HuH-7 (cell line): Measurements from ENCODE around the gene SPNS2.
A peak's percentile ranks its signal among the peaks of the same experiment; 100 is the strongest.
"Not testable (repeated sequence)": the region's sequence is repeated elsewhere in the genome, so short reads cannot be mapped to it uniquely, and the experiment has no call there.

Source experiments
- DNase-seq: peaks from one replicate; pipeline ENCODE4 v3.0.0; 2011; ENCODE audit warnings: low spot score

Gene SPNS2

GRCh38 chr17:4572131-4572530, 73.5 kb downstream of the SPNS2 start:
- DNase-seq, result no peak

GRCh38 chr17:4573115-4573514, 74.4 kb downstream of the SPNS2 start:
- no peak for DNase-seq

- no peak for DNase-seq
These were observed 75.0 kb downstream of the SPNS2 start for GRCh38 chr17:4573669-4574068.

- no peak for DNase-seq
These were observed 75.9 kb downstream of the SPNS2 start for GRCh38 chr17:4574448-4575045.

- DNase-seq, result no peak
These were observed 77.5 kb downstream of the SPNS2 start for GRCh38 chr17:4576161-4576558.

- no peak for DNase-seq
These were observed 78.1 kb downstream of the SPNS2 start for GRCh38 chr17:4576729-4577322.

- no peak for DNase-seq
These were observed 78.8 kb downstream of the SPNS2 start for GRCh38 chr17:4577386-4577993.

- DNase-seq, result not testable (repeated sequence)
These were observed 79.7 kb downstream of the SPNS2 start for GRCh38 chr17:4578349-4578748.

- no peak for DNase-seq
These were observed 81.0 kb downstream of the SPNS2 start for GRCh38 chr17:4579678-4580077.

- DNase-seq, result no peak
These were observed 81.6 kb downstream of the SPNS2 start for GRCh38 chr17:4580291-4580690.

GRCh38 chr17:4582101-4582501, 83.4 kb downstream of the SPNS2 start:
- DNase-seq, result no peak

GRCh38 chr17:4582691-4583090, 84.0 kb downstream of the SPNS2 start:
- DNase-seq, result no peak

- DNase-seq, result no peak
These were observed 84.5 kb downstream of the SPNS2 start for GRCh38 chr17:4583206-4583605.

- peak; percentile 87 for DNase-seq
These were observed 85.1 kb downstream of the SPNS2 start for GRCh38 chr17:4583782-4584100.

- peak; percentile 69 for DNase-seq
These were observed 85.6 kb downstream of the SPNS2 start, which contains the start of gene SMTNL2 for GRCh38 chr17:4584101-4584916. Gene SMTNL2 (plus strand): TSS chr17:4584529. CDS start chr17:4584606, 77 bp downstream.

GRCh38 chr17:4584917-4585637, 86.4 kb downstream of the SPNS2 start:
- no peak for DNase-seq

- DNase-seq, result no peak
These were observed 86.9 kb downstream of the SPNS2 start for GRCh38 chr17:4585638-4585994.

GRCh38 chr17:4586043-4586442, 87.4 kb downstream of the SPNS2 start:
- DNase-seq, result no peak

- DNase-seq, result no peak
These were observed 88.5 kb downstream of the SPNS2 start for GRCh38 chr17:4587195-4587594.

- no peak for DNase-seq
These were observed 89.1 kb downstream of the SPNS2 start for GRCh38 chr17:4587803-4588202.

GRCh38 chr17:4588391-4588790, 89.7 kb downstream of the SPNS2 start:
- no peak for DNase-seq
